Calu3 (cell line): Measurements from ENCODE around the gene SERPINA5. TPM values are rescaled to one million over a fixed set of nuclear protein-coding genes. Genes with fewer than 3 reads are reported as not detected.
"Not testable (repeated sequence)": the region's sequence is repeated elsewhere in the genome, so short reads cannot be mapped to it uniquely, and the experiment has no call there.

Experiments
- BruUV-seq: library from RNA; stranded (reverse); fragments of 400-500 nt; replicated peaks from 2 replicates; lab custom pipeline; 2021; lab: Mats Ljungman, UMichigan
- CTCF ChIA-PET: fragments of 300-600 bp; sonication (Branson Sonifier 250); formaldehyde crosslinking; loops from one replicate; lab custom pipeline; 2022; ENCODE audit warnings: antibody characterized with exemption; lab: Charles Lee
- DNase-seq: peaks from one replicate; pipeline ENCODE4 v3.0.0; 2022
- H3K27ac Mint-ChIP-seq: one replicate; pipeline ENCODE4 v1.8.0; 2022; ENCODE audit warnings: mixed read lengths; ENCODE audit not compliant: unreplicated experiment
- H3K27me3 Mint-ChIP-seq: one replicate; pipeline ENCODE4 v1.8.0; 2022; ENCODE audit warnings: mixed read lengths; ENCODE audit not compliant: unreplicated experiment
- H3K36me3 Mint-ChIP-seq: one replicate; pipeline ENCODE4 v1.8.0; 2022; ENCODE audit warnings: mild to moderate bottlenecking, moderate library complexity, mixed read lengths; ENCODE audit not compliant: insufficient read depth, unreplicated experiment
- H3K4me1 Mint-ChIP-seq: one replicate; pipeline ENCODE4 v1.8.0; 2022; ENCODE audit warnings: mild to moderate bottlenecking, low read depth, mixed read lengths; ENCODE audit not compliant: unreplicated experiment
- H3K4me3 Mint-ChIP-seq: one replicate; pipeline ENCODE4 v1.8.0; 2022; ENCODE audit warnings: mild to moderate bottlenecking, low read depth, moderate library complexity, mixed read lengths; ENCODE audit not compliant: unreplicated experiment
- H3K9me3 Mint-ChIP-seq: one replicate; pipeline ENCODE4 v1.8.0; 2022; ENCODE audit warnings: low read depth, mixed read lengths; ENCODE audit not compliant: unreplicated experiment
- CTCF ChIP-seq: fragments of 200-600 bp; IDR thresholded peaks from one replicate; pipeline ENCODE4 v1.8.0; 2022; ENCODE audit warnings: antibody characterized with exemption; ENCODE audit not compliant: unreplicated experiment
- intact Hi-C: fragments of 100-400 bp; cut with micrococcal nuclease; formaldehyde crosslinking; loops from one replicate; pipeline ENCODE4 v1.10.0; 2022; ENCODE audit not compliant: unreplicated experiment
- total RNA-seq: library from RNA; stranded (reverse); gene quantifications from 2 replicates; pipeline ENCODE4 v1.2.3, GENCODE V29; 2022

Gene SERPINA5
- total RNA-seq, 1 experiment from 2014 or later, result 20.7 TPM

- DNase-seq, result no peak
- Mint-ChIP-seq H3K4me1 (no peaks in the 10 kb centered on the region), H3K36me3 (peaks cover 5% of the 10 kb centered on the region), H3K4me3 (no peak overlapping the region), H3K27ac (no peak overlapping the region), H3K9me3 (peaks cover 3% of the 10 kb centered on the region), H3K27me3 (peaks cover 26% of the 10 kb centered on the region)
- CTCF ChIA-PET, result interaction anchor here (1.4 kb wide), 1 partner anchor 33 kb away, joined by 3 read pairs; no protein-coding TSS in a partner anchor
- BruUV-seq, result no TSS peak
- no peak for TF ChIP-seq CTCF
- intact Hi-C loops, result no loop called here
Measured at GRCh38 chr14:94632305-94632590, 51.0 kb downstream of the SERPINA5 start.

- no TSS peak for BruUV-seq
- Mint-ChIP-seq H3K27me3 (peaks cover 26% of the 10 kb centered on the region), H3K27ac (no peak overlapping the region), H3K9me3 (peaks cover 3% of the 10 kb centered on the region), H3K4me1 (peaks cover 4% of the 10 kb centered on the region), H3K4me3 (no peak overlapping the region), H3K36me3 (no peaks in the 10 kb centered on the region)
- intact Hi-C loops, result no loop called here
- CTCF ChIA-PET, result interaction anchor here (1.4 kb wide), 1 partner anchor 34 kb away, joined by 3 read pairs; no protein-coding TSS in a partner anchor
- TF ChIP-seq CTCF, result no peak
- DNase-seq, result no peak
Measured at GRCh38 chr14:94633121-94633520, 51.9 kb downstream of the SERPINA5 start.

GRCh38 chr14:94635154-94635553, 53.9 kb downstream of the SERPINA5 start:
- CTCF ChIA-PET, result no interaction called here
- Mint-ChIP-seq H3K27me3 (peaks cover 26% of the 10 kb centered on the region), H3K4me3 (no peak overlapping the region), H3K4me1 (peaks cover 24% of the 10 kb centered on the region), H3K9me3 (peaks cover 3% of the 10 kb centered on the region), H3K36me3 (no peaks in the 10 kb centered on the region), H3K27ac (no peak overlapping the region)
- BruUV-seq, result no TSS peak
- no peak for DNase-seq
- TF ChIP-seq CTCF, result no peak
- intact Hi-C loops, result loop anchor here (5.0 kb wide), 1 partner anchor 47 kb away; no protein-coding TSS in a partner anchor

GRCh38 chr14:94636744-94637412, 55.7 kb downstream of the SERPINA5 start:
- Mint-ChIP-seq H3K27ac (no peak overlapping the region), H3K4me1 (peaks cover 24% of the 10 kb centered on the region), H3K27me3 (peaks cover 19% of the 10 kb centered on the region), H3K4me3 (no peak overlapping the region), H3K9me3 (peaks cover 3% of the 10 kb centered on the region), H3K36me3 (no peaks in the 10 kb centered on the region)
- CTCF ChIA-PET, result no interaction called here
- no TSS peak for BruUV-seq
- DNase-seq, result no peak
- intact Hi-C loops, result loop anchor here (5.0 kb wide), 1 partner anchor 45 kb away; no protein-coding TSS in a partner anchor
- peak; percentile 29 for TF ChIP-seq CTCF

- CTCF ChIA-PET, H3K27ac Mint-ChIP-seq, H3K4me3 Mint-ChIP-seq, BruUV-seq, H3K36me3 Mint-ChIP-seq, DNase-seq, H3K9me3 Mint-ChIP-seq: not testable (repeated sequence)
- peaks cover 13% of the 10 kb centered on the region for H3K27me3 Mint-ChIP-seq
- H3K4me1 Mint-ChIP-seq, result peaks cover 24% of the 10 kb centered on the region
- intact Hi-C loops, result loop anchor here (5.0 kb wide), 1 partner anchor 44 kb away; no protein-coding TSS in a partner anchor
Measured at GRCh38 chr14:94637814-94638213, 56.6 kb downstream of the SERPINA5 start.
